Measurements from ENCODE around the gene ANO10. TPM values are rescaled to one million over a fixed set of nuclear protein-coding genes. Genes with fewer than 3 reads are reported as not detected.

The ANO10 gene
- total RNA-seq, 4 donors from 2014 or later: 20.2 to 29.2 (median 26.1) TPM

- ATAC-seq (ENCODE audit: low FRiP score) (no peak), DNase-seq (ENCODE audit: low spot score) (no peak)
- TF ChIP-seq, protein P1, sequence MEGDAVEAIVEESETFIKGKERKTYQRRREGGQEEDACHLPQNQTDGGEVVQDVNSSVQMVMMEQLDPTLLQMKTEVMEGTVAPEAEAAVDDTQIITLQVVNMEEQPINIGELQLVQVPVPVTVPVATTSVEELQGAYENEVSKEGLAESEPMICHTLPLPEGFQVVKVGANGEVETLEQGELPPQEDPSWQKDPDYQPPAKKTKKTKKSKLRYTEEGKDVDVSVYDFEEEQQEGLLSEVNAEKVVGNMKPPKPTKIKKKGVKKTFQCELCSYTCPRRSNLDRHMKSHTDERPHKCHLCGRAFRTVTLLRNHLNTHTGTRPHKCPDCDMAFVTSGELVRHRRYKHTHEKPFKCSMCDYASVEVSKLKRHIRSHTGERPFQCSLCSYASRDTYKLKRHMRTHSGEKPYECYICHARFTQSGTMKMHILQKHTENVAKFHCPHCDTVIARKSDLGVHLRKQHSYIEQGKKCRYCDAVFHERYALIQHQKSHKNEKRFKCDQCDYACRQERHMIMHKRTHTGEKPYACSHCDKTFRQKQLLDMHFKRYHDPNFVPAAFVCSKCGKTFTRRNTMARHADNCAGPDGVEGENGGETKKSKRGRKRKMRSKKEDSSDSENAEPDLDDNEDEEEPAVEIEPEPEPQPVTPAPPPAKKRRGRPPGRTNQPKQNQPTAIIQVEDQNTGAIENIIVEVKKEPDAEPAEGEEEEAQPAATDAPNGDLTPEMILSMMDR (IDR thresholded peaks at IDR 0.05): no peak
These were observed 210.4 kb downstream of the ANO10 start for GRCh38 chr3:43411429-43411828.

- DNase-seq (ENCODE audit: low spot score): no peak
- TF ChIP-seq, protein P1 (IDR thresholded peaks at IDR 0.05): no peak
- no peak for ATAC-seq (ENCODE audit: low FRiP score)
These were observed 211.2 kb downstream of the ANO10 start for GRCh38 chr3:43410592-43410991.

GRCh38 chr3:43409506-43409905, 212.3 kb downstream of the ANO10 start:
- no peak for DNase-seq (ENCODE audit: low spot score)
- no peak for ATAC-seq (ENCODE audit: low FRiP score)
- TF ChIP-seq, protein P1 (IDR thresholded peaks at IDR 0.05): no peak

GRCh38 chr3:43406643-43407023, 215.2 kb downstream of the ANO10 start:
- TF ChIP-seq, protein P1 (IDR thresholded peaks at IDR 0.05): no peak
- ATAC-seq (ENCODE audit: low FRiP score) (no peak), DNase-seq (ENCODE audit: low spot score) (no peak)

DNA sequence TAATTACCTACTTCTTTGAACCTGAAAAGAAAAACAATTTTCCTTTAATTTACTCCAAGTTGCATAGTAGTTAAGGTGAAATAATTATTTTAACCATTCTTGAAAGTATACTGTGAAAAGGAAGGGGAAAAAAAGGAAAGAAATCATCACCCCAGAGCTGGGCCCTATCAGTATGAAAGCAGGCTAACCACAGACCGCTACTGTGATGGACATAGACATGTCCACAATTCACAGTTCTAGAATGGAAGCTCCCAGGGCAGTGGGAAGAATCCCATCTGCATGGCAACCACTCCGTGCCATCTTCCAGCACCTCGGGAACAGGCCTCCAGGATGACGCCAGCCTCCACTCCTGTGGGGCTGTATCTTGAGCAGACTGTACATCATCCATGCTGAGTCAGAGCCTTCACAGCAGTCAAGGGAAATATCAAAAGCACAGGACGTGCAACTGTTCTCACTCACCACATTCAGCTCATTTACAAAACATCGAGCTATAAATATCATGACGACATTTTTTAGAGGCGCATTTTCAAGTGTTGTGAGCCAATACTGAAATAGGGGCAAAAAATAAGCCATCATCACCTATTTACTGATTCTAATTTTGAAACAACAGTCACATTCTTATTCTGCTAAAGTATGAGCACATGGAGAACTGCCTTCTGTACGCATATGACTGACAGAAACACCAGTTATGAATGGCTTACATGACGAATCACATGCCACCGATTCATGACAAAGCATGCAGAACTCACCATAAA, 215.7 kb downstream of the ANO10 start:
- ATAC-seq (ENCODE audit: low FRiP score): no peak
- TF ChIP-seq, protein P1 (IDR thresholded peaks at IDR 0.05): no peak
- DNase-seq (ENCODE audit: low spot score): no peak

DNA sequence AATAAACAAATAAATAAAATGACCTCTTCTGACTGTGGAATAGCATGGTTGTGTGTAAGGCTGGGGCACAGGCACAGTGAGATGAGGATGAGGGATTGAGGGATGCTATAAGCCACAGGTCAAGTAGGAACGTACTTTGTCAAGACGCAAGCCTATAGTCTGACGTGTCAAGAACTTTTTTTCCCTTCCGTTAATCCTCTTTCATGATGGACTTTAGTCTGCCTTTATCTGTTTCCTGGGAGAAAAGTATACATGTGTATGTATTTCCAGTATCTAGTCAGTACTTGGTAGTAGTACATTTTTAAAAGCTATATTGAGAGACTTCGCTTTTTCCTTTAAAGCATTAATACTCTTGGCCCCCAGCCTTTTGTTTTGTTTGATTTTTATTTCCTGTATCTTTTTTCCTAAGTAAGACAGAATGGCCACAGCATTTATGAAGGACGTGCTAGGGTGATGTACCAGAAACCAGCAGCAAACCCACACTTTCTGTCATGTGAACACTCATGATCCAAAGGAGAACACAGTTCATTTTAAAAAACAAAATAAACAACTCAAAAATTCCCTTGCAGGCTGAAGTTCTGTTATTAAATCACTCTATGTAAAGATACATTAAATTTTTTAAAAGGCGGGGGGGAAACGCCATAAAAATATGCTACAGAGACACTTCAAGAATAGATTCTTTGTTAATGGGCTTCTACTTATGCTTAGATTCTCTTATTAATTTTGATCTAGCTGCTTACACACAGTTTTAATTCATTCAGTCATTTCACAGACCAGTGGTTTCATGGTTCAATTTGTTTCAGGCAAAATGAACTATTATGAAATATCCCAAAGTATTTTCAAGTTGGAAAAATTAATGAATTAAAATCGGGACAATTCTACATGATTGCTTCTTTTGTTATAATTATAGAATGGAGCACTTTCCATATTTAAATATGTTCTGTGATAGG, 220.8 kb downstream of the ANO10 start:
- TF ChIP-seq, protein P1 (IDR thresholded peaks at IDR 0.05): no peak
- ATAC-seq (ENCODE audit: low FRiP score): no peak
- DNase-seq (ENCODE audit: low spot score): no peak

All from omental fat pad (tissue), 4 donors.